HT1080 (cell line): ENCODE results near the gene ITIH5. TPM values are rescaled to one million over a fixed set of nuclear protein-coding genes. Genes with fewer than 3 reads are reported as not detected.

ENCODE experiments used
- DNase-seq: peaks from one replicate; pipeline ENCODE4 v3.0.0-alpha.2; 2015; ENCODE audit warnings: low read depth
- total RNA-seq: library from RNA; depleted of rRNA; stranded (reverse); fragments of >200 nt; shearing (Covaris generic); gene quantifications from 2 replicates; pipeline ENCODE4 v1.2.3, GENCODE V29; 2014

Gene ITIH5
- total RNA-seq, 1 experiment from 2014 or later: not detected

DNA sequence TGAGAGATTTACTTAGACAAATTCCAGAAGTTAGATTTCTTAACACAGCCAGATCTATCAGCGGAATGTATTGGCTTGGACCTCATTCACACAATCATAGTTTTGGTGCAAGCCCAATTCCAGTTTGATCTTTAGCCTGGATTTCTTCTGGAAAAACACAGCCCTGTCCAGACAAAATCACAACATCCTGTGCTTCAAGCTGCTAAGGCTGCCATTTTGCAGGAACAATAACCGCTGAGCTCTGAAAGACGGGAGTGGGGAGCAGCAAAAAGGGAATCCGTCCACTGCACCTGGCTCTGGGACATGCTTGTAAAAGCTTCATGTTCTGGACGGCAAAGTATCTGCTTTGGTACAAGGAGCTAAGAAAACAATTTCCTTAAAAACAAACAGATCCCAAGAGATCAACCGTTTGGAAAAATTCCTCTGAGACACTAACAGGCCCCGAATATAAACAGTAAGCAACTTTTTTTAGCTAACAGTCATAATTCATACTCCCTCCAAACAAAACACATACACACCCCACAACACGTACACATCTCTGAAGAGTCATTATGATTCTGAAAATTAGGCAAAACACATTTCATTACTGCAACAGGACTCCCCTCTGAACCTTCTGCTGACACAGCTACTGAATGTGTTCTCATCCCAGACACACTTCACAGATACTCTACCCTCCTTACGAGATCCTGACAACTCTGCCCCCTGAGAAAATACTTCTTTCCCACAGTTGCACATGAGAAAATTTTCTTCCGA is 32.4 kb downstream of the ITIH5 start:
- DNase-seq: no peak

DNA sequence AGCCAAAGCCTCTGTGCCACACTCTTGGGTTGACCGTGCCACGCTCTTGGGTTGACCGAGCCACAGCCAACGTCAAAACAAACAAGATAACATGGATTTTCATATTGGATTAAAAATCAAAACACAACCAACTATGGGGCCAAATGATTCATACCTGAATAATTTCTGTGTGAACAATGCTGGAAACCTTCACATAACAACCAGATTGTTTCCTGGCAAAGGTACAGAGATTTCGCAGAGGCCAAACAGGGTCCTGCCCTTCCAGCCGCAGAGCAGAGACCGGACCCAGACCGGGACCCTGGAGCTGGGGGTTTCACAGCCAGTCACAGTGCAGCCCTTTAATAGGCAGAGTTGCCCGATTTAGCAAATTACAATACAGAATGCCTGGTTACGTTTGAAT is 40.5 kb downstream of the ITIH5 start:
- no peak for DNase-seq

DNA sequence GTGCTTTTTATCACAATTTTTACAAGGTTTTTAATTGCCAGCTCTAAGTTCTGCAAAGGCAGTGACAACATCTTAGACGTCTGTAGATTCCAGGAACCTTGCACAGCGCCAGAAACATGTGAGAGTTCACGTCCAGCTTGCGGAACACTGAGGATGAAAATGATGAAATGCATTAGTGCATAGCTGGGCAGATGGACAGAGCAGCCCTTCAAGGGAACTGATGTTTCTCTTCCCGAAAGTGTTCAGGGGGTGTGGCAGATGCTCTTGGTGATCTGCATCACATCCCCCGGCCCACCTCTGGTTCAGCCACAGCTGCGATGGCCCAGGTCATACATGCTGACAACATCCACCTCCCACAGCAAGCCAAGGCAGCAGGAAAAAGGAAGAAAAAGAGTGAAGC is 40.9 kb downstream of the ITIH5 start:
- no peak for DNase-seq

DNA sequence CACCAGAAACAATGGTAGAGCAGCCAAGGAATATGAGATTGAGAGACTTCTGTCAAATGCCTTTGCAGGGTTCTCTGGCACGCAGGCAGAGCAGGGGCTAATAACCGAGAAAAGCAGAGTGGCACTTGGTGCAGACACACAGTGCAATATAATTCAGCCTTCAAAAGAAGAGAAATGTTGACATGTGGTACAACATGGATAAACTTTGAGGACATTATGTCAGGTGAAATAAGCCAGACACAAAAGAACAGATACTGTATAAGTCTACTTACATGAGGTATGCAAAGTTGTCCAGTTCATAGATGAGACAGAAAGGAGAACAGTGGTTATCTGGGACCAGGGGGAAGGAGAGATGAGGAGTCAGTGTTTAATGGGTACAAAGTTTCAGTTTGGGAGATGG is 41.8 kb downstream of the ITIH5 start:
- no peak for DNase-seq

DNA sequence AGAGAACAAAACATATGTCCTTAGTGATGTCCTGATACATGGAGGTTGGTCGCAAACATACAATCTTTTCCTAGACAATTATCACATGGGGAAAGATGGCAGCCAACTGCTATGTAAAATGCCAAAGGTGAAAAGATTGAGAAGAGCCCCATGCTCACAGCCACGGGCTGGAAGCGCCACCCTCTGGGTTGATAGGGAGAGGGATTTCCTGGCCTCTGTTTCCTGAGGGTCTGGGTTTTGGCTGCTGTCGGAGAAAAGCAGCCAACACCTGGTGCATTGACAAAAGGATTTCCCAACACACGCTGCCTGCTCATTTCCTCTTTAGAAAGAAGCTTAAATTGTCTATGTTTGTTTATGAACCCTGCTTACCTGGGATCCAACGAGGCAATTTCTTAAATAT is 43.8 kb downstream of the ITIH5 start:
- DNase-seq: no peak

DNA sequence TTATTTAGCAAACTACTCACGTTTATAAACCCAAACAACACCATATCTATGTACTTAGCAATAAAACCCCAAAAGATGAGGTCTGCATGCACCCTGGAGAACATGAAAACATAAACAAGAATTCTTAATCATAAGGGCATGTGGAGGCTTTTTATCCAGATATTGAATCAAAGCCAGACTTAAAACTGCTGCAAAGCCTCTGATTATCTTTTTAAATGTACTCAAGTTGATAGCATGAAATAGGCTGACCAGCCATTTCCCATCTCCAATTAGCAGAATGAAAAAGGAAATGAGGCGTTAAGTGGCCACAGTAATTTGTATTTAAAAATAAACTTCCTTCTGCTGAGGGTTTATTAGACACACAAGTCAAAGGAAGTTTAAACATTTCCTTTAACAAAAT is 48.3 kb downstream of the ITIH5 start:
- no peak for DNase-seq

DNA sequence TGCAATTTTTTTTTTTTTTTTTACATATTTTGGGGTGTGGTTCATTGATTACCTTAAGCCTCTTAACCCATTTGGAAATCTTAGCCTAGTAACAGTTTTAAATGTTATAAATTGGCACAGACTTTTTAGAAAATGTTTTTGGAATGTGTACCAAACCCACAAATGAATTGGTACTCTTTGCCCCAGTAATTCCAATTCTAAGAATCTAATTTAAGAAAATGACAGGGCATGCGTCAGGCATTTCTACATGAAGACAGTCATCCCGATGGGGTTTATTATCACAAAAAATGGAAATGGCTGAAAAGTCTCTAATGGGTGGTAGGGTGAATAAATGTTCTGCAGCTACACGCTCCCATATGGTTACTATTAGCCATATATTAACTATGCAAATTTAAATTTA is 54.9 kb downstream of the ITIH5 start:
- DNase-seq: no peak

DNA sequence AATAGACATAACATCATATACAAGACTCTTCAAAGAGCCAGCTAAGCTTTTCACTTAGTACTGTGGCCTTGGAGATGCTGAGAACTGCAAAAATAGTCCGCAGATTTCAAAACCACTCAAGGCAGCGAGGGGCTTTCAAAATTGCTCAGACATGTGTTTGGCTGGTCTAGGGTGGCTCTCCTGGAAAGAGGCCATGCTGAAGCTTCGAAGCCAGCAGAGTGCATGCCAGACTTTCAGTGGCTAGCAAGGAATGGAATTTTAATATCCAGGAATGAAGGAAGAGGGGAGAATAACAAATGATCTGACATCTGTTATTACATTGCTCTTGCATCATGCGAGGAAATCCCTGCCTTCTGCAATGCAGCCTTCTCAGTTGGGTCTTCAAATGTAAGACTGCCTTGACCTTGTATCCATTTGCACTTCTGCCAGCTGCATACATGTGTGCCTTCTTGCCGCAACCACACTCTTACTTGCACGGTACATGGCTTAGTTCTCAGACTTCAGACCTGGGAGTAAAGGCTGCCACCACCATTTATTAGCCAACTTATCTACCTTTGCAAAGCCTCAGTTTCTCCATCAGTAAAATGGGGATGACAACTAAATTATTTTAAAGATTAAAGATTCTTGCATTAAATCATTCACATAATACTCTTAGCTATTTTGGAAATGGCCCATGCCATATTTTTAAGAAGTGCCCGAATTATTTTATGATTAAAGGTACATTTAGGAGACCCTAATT is 55.9 kb downstream of the ITIH5 start:
- DNase-seq: no peak

DNA sequence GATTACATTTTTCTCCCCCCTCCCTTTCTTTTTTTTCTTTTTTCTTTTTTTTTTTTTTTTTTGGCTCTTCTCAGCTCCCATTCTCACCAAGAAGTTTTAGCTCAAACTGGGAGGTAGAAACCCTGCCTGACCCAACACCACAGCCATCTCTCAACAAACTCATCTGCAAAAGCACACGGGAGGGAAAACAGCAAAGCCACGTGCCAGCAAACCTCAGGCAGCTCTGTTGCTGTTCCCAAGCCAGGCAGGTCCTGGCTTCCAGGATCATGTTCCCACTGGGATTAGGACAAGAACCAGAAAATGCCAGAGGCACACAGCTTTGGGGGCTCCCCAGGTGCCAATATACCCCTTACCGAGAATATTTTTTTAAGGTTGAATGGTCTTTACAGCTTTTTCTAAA is 56.7 kb downstream of the ITIH5 start:
- no peak for DNase-seq

DNA sequence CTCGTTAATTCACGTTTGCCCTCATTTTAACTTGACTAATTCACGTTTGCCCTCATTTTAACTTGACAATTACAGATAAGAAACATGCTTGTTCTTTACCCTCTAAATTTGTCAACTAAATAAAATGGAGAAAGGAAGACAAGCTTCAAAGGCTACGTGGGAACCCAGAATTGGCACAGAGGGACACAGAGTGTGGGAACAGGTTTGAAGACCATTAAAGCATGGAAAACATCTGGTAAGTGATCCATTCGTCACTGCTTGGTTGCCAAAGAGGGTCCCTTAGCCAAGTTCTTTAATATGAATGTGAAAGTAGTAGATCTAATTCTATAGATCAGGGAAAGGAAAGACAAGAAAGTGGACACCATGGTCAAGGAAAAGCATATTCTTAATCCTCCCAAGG is 57.2 kb downstream of the ITIH5 start:
- DNase-seq: no peak

DNA sequence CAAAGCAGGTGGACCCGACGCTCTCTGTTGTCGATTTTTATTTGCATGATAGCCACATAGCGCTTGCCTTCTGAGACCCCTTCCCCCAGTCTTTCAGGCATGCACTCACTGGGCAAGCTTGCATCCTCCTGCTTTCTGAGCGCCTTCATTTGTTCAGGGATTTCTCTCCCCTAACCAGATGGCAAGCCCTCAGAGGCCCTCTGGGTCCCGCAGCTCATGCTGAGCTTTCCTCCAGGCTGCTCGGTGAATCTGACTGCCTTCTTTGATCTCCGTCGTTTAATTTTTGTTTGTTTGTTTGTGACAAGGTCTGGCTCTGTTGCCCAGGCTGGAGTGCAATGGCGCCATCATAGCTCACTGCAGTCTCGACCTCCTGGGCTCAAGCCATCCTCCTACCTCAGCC is 58.8 kb downstream of the ITIH5 start:
- DNase-seq: no peak

DNA sequence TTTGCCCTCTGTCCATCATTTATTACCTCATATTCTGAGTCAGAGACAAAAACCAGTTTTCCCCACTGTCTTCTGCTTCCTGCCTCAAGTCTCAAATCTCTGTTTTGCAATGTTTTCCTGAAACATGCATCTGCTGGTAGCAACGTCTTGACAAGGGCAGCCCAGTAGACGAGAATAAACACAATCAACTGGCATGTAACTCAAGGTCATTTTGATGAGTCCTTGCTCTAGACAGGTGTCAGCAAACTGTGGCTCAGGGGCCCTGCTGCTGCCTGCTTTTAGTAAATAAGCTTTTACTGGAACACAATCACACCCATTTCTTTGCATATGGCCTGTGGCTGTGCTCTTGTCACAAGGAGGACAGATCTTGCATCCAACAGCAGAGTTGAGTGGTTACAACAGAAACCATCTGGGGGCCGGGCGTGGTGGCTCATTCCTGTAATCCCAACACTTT is 59.8 kb downstream of the ITIH5 start:
- no peak for DNase-seq

DNA sequence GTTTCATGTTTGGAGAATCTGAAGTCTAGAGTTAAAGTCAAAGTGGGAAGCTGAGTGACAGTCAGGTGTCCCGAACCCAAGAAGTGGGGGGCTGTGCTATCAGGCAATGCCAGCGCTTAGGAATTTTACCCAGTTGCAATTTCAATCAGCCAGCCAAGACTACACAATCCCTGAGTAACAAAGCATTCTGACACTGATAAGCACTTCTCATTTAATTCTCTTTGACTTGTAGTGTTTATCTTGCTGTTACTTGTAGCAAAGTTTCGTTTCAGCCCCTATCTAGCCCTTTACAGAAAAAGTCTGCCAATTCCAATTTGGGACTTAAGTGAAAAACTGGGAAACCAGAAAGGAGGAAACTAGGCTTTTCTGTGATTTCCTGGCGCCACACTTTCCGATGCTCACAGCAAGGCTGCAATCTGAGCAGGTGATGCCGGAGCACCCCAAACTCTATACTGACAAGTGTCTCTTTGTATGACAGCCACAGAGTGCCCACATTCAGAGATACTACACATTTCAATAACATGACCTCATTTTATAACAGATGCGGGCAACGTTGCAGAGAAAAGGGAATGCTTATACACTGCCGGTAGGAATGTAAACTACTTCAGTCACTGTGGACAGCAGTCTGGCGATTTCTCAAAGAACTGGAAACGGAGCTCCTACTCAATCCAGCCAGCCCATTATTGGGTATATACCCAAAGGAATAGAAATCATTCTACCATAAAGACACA is 61.0 kb downstream of the ITIH5 start:
- DNase-seq: no peak

DNA sequence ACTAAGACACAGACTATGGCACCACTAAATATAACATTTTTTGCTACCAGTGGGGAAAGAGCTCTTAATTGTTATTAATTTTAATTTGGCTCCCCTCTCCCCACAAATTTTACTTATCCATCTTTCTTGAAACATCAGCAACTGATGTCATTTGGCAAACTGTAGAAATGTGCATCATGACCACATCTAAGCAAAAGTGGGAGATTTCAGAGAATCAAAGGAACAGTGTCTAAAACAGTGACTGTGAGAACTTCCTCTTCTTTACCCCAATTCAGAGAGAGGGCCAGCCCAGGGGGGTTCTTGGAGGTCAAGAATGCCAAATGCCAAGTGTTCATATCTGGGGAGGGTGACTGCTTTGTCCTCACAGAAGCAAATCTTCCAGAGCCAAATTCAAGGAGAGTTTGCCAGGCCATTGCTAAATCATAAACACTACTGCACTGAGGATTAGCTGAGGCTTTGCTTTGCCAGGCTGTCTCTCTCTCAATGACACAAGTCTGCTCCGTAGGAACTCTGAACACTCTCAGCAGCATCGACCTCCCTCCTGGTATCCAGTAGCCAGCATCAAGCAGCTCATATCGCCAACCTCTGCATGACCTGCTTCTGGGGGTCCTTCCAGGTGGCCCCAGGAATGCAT is 65.6 kb downstream of the ITIH5 start:
- no peak for DNase-seq

DNA sequence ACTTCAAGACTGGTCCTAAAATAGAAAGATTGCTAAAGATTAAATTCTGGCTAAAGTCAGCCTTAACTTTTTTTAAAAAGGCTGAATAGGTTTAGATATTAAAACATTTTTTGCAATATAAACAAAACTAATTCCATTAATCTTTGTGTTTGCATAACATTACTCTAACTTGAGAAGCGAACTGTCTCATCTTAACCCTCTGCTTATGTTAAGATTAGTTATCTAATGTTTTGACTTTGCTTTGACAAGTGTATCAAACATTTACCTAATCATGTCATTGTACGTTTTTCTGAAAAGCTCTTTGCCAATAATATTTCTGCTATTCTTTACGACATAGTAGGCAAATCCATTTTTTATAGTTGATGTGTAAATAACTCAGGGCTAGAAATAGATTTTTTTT is 68.0 kb downstream of the ITIH5 start:
- no peak for DNase-seq

DNA sequence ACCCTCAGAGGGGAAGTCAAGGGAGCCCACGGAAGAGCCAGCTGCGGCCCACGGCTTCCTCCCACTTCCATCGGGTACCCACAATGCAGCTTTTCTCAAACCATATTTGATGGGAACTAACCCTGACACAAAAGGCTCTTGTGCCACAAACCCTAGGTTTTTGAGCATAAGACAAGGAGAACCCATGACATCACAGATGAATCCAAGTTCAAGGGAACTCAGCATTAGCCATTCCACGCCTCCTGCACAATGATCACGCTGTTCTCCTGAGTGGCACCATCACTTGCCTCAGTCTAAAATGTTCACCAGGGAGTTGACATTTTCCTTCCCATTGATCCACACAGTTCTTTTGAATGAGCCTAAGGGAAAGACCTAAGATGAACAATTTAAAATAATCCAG is 70.4 kb downstream of the ITIH5 start:
- no peak for DNase-seq

DNA sequence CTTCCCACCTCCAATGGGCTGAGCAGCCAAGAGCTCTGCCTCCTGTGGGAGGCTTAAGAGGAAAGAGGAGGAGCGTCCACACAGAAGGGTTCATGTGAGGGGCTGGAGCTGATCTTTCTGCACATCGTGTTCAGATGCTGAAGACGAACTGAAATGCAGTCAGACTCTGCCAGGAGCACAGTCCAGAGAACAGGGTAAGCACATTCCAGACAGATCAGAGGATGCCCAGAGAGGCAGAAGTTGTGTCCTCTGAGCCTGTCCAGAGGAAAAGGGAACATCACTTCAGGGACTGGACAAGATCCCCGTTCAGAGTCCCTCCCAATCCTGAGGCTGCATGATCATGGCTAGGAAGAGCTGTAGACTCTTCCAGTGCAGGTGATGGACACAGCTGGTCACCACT is 72.9 kb downstream of the ITIH5 start:
- no peak for DNase-seq

DNA sequence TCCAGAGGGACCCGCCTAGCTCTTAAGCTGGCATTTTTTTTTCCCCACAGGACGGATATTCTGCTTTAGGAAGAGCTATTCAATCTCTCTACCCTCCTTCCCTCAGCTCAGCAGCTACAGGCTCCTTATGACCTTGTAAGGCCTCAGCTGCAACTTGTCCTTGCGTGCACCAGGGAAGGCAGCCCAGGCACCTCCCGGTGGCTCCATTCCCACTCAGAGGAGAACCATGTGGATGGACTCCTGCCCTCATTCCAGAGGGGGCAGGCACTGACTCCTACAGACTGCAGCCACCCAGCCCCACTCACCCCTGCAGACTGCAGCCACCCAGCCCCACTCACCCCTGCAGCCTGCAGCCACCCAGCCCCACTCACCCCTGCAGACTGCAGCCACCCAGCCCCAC is 73.7 kb downstream of the ITIH5 start:
- no peak for DNase-seq

DNA sequence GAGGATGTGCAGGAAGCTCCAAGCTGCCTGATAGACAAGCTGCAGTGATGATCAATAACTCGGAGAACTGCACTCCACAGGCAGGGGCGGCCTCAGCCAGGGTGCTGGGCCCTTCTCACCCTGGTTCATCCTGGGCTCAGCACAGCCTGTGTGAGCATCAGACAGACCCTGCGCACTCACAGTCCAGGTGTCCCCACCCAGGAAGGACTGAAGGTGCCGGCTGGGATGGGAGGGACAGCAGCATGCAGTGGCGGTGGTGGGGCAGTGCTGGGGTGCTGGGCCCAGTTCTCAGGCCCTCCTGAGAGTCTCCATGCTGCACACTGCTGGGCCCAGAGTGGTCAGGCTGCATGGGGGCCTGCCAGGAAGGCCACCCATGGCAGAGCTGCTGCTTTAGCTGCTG is 74.1 kb downstream of the ITIH5 start:
- no peak for DNase-seq

DNA sequence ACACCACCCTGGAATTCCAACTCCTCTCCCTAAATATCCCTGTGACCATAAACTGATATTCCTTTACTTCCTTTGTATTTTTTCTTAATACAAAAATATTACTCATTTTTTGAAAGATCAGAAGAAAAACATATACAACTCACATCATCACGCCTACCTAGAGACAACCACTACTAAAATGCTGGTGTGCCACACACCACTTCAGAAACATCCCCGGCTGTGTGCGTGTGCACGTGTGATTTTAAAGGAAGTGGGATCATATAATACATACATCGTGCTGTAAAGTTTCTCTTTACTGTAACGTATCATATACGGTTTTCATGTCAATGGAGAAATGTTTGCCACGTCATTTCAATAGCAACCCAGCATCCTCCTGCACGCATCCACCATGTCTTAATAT is 76.5 kb downstream of the ITIH5 start:
- DNase-seq: no peak

DNA sequence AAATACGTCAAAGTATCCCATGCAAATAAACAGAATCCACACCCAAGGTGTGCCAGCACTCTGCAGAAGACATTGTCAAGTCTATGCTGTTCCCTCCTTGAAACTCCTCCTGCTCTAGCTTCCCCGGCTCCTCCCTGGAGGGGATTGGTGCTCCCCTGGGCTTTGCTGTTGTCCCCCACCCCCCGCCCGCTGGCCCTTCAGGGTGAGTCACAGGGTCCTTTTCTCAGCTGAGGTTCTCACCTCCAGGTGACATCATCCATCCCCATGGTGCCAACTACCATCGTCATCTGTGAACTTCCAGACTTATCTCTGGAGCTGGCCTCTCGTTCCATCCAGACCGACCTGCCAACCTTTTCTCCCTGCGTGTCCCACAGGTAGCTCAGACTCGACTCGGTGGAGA is 77.0 kb downstream of the ITIH5 start:
- DNase-seq: no peak

DNA sequence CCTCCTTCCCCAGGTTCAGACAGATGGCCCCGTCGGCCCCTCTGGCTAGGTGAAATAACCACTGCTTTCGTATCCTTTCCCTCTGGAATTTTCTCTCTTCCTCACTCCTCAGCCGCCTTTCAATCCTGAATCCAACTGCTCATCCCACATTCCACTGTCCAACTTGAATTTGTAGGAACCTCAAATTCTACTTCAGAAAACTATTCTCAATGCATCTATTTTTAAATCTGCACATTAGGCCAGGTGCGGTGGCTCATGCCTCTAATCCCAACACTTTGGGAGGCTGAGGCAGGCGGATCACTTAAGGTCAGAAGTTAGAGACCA is 78.9 kb downstream of the ITIH5 start:
- DNase-seq: no peak
